ENCODE results near the gene POLR3C. TPM values are rescaled to one million over a fixed set of nuclear protein-coding genes. Genes with fewer than 3 reads are reported as not detected.

Gene POLR3C
- total RNA-seq, 1 experiment from 2014 or later: 29.3 TPM

DNA sequence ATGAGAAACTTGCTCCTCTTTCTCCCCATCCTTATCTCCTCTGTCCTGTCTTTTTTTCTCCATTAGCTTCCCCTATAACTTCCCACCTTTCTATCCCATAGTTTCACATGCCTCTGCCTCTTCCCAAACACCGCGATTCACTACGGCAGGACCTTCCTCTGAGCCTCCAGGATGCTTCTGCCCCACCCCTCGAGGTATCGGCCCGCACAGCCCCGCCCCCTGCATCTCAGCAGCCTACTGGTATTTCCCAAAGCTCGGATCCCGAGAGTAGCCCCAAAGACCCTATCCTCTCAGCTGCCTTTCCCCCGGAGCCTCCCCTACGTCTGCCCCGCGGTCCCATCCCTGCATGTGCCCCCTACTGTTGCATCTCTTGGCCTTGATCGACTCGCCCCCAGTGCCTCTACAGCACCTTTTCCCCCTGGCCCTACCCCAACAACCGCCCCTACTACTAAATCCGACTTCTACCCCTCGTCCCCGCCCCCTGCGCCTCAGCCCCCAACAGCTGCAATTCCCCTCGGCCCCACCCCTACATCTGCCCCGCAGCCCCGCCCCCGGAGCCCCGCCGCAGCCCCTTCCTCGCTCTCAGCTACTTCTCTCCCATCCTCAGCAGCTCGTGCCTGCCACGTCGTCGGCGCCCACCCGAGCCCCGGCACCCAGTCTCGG is 34.4 kb downstream of the POLR3C start:
- Mint-ChIP-seq H3K27me3 (ENCODE audit: unreplicated experiment) (peaks cover 4% of the 10 kb centered on the region), H3K4me1 (ENCODE audit: low read depth, unreplicated experiment) (peaks cover 9% of the 10 kb centered on the region), H3K36me3 (ENCODE audit: insufficient read depth, unreplicated experiment) (peaks cover 24% of the 10 kb centered on the region), H3K4me3 (ENCODE audit: low read depth, unreplicated experiment) (peak overlapping the region; percentile 98), H3K27ac (ENCODE audit: unreplicated experiment) (peak overlapping the region; percentile 84), H3K9me3 (ENCODE audit: low read depth, unreplicated experiment) (no peaks in the 10 kb centered on the region)
- no TSS peak for BruUV-seq (replicated peaks)
- intact Hi-C loops (cut with micrococcal nuclease; ENCODE audit: unreplicated experiment): loop anchor here (2.0 kb wide), 1 partner anchor 28 kb away; no protein-coding TSS in a partner anchor
- peak; percentile 61 for DNase-seq
- TF ChIP-seq, protein P1, sequence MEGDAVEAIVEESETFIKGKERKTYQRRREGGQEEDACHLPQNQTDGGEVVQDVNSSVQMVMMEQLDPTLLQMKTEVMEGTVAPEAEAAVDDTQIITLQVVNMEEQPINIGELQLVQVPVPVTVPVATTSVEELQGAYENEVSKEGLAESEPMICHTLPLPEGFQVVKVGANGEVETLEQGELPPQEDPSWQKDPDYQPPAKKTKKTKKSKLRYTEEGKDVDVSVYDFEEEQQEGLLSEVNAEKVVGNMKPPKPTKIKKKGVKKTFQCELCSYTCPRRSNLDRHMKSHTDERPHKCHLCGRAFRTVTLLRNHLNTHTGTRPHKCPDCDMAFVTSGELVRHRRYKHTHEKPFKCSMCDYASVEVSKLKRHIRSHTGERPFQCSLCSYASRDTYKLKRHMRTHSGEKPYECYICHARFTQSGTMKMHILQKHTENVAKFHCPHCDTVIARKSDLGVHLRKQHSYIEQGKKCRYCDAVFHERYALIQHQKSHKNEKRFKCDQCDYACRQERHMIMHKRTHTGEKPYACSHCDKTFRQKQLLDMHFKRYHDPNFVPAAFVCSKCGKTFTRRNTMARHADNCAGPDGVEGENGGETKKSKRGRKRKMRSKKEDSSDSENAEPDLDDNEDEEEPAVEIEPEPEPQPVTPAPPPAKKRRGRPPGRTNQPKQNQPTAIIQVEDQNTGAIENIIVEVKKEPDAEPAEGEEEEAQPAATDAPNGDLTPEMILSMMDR (IDR thresholded peaks at IDR 0.05; ENCODE audit: unreplicated experiment): no peak
- CTCF ChIA-PET: interaction anchor here (0.5 to 3.1 kb wide), 18 partner anchors 10 to 447 kb away, joined by 3 to 77 read pairs (median 6); partner anchors contain the start of genes ANKRD35, LIX1L, NUDT17 and PEX11B

DNA sequence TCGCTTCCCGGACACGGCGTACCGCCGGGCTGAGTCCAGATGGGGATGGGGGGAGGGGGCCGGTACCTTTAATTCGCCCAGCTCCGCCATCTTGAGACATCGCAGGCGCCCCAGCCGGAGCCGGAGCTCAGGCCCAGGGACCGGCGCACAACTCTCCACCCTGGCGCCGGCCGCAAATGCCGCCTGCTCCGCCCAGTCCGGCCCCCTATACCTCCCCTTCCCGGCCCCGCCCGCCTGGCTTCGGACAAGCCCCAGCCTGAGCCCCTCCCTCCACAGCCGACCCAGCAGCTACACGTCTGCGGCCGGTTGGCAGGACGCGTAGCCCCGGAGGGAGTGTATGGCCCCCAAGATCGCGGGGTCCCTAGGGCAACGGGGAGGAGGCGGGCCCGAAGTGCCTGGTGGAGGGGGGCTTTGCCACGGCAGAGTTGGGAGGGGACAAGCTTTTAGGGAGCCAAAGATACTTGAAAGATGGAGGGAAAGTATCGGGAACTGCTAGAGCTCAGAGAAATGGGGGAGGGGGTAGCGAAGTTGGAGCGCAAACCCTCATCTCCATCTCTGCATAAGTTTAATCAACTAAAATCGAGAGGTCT is 35.0 kb downstream of the POLR3C start, which contains the start of gene PIAS3:
TSS of gene PIAS3 (minus strand) at position 181 of the 590 bp plus-strand sequence. CDS start at position 90, 91 bp downstream.
- H3K4me3 Mint-ChIP-seq (ENCODE audit: low read depth, unreplicated experiment): peak within 1 kb of the TSS; percentile 98
- intact Hi-C loops (cut with micrococcal nuclease; ENCODE audit: unreplicated experiment): loop anchor here (2.0 kb wide), 1 partner anchor 28 kb away; no protein-coding TSS in a partner anchor
- DNase-seq: peak; percentile 98
- TF ChIP-seq, protein P1 (IDR thresholded peaks at IDR 0.05; ENCODE audit: unreplicated experiment): no peak
- H3K36me3 Mint-ChIP-seq (ENCODE audit: insufficient read depth, unreplicated experiment): peaks cover 24% of the 10 kb centered on the region
- H3K27ac Mint-ChIP-seq (ENCODE audit: unreplicated experiment): peak within 1 kb of the TSS; percentile 84
- CTCF ChIA-PET: interaction anchor here (0.5 to 3.1 kb wide), 20 partner anchors 9 to 448 kb away, joined by 3 to 77 read pairs (median 5); partner anchors contain the start of genes ANKRD34A, ANKRD35, LIX1L and NUDT17
- no peaks in the 10 kb centered on the region for H3K9me3 Mint-ChIP-seq (ENCODE audit: low read depth, unreplicated experiment)
- peaks cover 9% of the 10 kb centered on the region for H3K4me1 Mint-ChIP-seq (ENCODE audit: low read depth, unreplicated experiment)
- H3K27me3 Mint-ChIP-seq (ENCODE audit: unreplicated experiment): peaks cover 11% of the 10 kb centered on the region
- BruUV-seq (replicated peaks): TSS peak; percentile 72

DNA sequence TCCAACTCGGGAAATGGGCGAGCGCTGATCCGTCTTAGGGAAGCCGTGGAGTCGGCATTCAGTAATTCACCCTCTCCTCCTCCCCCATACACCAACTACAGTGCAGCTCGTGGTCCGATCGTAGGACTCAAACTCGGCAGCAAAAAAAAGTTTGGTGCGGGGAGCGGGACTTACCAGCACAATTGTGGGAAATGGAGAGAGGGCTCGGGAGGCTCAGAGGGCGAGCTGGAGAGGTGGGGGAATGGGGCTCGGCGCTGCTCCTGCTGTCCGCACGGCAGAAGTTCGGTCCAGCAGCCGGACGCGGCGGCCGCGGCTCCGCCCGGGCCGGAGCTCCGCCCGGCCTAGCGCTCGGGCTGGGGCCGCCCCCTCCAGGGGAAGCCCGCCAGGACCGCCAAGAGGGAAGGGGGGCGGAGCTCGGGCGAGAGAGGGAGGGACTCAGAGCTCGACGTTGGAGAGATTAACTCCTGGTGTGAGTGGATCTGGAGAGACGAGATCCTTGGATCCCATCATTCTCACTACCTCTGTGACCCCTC is 35.6 kb downstream of the POLR3C start:
- peak overlapping the region; percentile 98 for H3K4me3 Mint-ChIP-seq (ENCODE audit: low read depth, unreplicated experiment)
- TF ChIP-seq, protein P1 (IDR thresholded peaks at IDR 0.05; ENCODE audit: unreplicated experiment): no peak
- H3K27ac Mint-ChIP-seq (ENCODE audit: unreplicated experiment): peak overlapping the region; percentile 84
- BruUV-seq (replicated peaks): no TSS peak
- H3K4me1 Mint-ChIP-seq (ENCODE audit: low read depth, unreplicated experiment): peaks cover 9% of the 10 kb centered on the region
- CTCF ChIA-PET: interaction anchor here (0.7 to 3.1 kb wide), 15 partner anchors 8 to 173 kb away, joined by 3 to 77 read pairs (median 6); partner anchors contain the start of genes ANKRD34A, LIX1L, NUDT17 and PEX11B
- H3K27me3 Mint-ChIP-seq (ENCODE audit: unreplicated experiment): peaks cover 15% of the 10 kb centered on the region
- intact Hi-C loops (cut with micrococcal nuclease; ENCODE audit: unreplicated experiment): loop anchor here (2.0 kb wide), 1 partner anchor 27 kb away; no protein-coding TSS in a partner anchor
- peaks cover 24% of the 10 kb centered on the region for H3K36me3 Mint-ChIP-seq (ENCODE audit: insufficient read depth, unreplicated experiment)
- H3K9me3 Mint-ChIP-seq (ENCODE audit: low read depth, unreplicated experiment): no peaks in the 10 kb centered on the region
- DNase-seq: peak; percentile 95

DNA sequence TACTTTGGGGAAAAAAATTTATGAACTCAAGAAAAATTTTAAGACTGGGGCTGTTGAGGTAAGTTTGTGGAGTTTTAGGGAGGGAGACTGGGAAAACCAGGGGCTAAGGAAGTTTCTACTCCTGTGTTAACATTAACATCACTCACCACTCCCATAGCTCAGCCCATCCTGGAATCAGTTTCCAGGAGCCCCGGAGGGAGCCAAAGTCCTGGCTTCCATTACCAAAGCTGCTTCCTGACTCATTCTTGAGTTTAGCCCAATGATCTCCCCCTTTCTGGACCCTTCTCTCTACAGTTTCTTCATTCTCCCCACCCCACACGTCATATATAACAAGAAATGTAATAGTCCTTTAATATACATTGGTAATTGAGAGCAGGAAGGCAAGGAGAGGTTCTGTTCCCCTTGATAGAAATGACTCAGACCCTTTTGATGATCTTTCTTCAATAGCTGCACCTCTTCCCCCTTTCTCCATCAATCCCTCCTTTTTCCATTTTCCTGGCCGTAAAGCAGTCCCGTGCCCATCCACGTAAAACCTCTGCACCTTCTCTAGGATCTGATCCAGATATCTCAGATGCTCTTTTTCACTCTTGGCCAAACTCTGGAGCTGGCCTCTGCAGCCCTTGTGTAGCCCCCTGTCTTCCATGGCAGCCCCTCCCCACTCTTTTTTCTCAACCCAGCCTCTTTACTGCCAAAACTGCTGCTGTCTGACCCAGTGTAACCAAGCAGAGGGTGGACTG is 39.5 kb downstream of the POLR3C start:
- Mint-ChIP-seq H3K27me3 (ENCODE audit: unreplicated experiment) (peaks cover 44% of the 10 kb centered on the region), H3K4me1 (ENCODE audit: low read depth, unreplicated experiment) (peaks cover 2% of the 10 kb centered on the region), H3K4me3 (ENCODE audit: low read depth, unreplicated experiment) (no peak overlapping the region), H3K9me3 (ENCODE audit: low read depth, unreplicated experiment) (no peaks in the 10 kb centered on the region), H3K36me3 (ENCODE audit: insufficient read depth, unreplicated experiment) (peaks cover 19% of the 10 kb centered on the region), H3K27ac (ENCODE audit: unreplicated experiment) (no peak overlapping the region)
- TF ChIP-seq, protein P1 (IDR thresholded peaks at IDR 0.05; ENCODE audit: unreplicated experiment): no peak
- CTCF ChIA-PET: interaction anchor here (1.1 kb wide), 1 partner anchor 18 kb away, joined by 4 read pairs; the partner anchor contains the start of gene NUDT17
- no peak for DNase-seq
- intact Hi-C loops (cut with micrococcal nuclease; ENCODE audit: unreplicated experiment): no loop called here
- BruUV-seq (replicated peaks): no TSS peak
